SK-N-SH (cell line): ENCODE results near the gene TRPC6. TPM values are rescaled to one million over a fixed set of nuclear protein-coding genes. Genes with fewer than 3 reads are reported as not detected.

ENCODE experiments used
- CTCF ChIA-PET: fragments of 300-600, 350-600 bp; formaldehyde crosslinking; extraction: SDS; loops from one replicate; lab custom pipeline; 2021; lab: Yijun Ruan, JAX
- POLR2A ChIA-PET: fragments of 350-600 bp; sonication (Branson Sonifier 250); formaldehyde crosslinking; extraction: SDS; loops from one replicate; lab custom pipeline; 2020; ENCODE audit warnings: antibody characterized with exemption, inconsistent platforms; lab: Yijun Ruan, JAX
- DNase-seq: peaks from one replicate; pipeline ENCODE4 v3.0.0; 2012
- H2AFZ ChIP-seq: fragments of 200-600 bp; sonication (generic); 2 replicates; pipeline ENCODE4 v1.8.1; 2016; ENCODE audit warnings: antibody characterized with exemption, mild to moderate bottlenecking, low read depth
- H3F3A ChIP-seq: fragments of 200-600 bp; sonication (generic); replicated peaks from 2 replicates; pipeline ENCODE3; 2016; ENCODE audit warnings: antibody characterized with exemption, mild to moderate bottlenecking; ENCODE audit not compliant: insufficient read depth
- H3K27ac ChIP-seq, 2 experiments: fragments of 200-500 bp in 1 of 2; fragments of 200-600 bp in 1 of 2; sonication (Bioruptor generic) in 1 of 2; sonication (generic), shearing (Covaris generic) in 1 of 2; 2 replicates each; pipeline versions ENCODE4 v1.5.1 to v1.6.1; 2014 to 2016; ENCODE audit warnings: low read depth in 2 of 2, inconsistent platforms in 1 of 2, low read length in 1 of 2, mild to moderate bottlenecking in 1 of 2, mixed read lengths in 1 of 2
- H3K27me3 ChIP-seq: fragments of 200-600 bp; sonication (generic), shearing (Covaris generic); 2 replicates; pipeline ENCODE4 v1.6.1; 2016; ENCODE audit warnings: mixed run types; ENCODE audit not compliant: insufficient read depth
- H3K36me3 ChIP-seq, 2 experiments: fragments of 200-500 bp in 1 of 2; fragments of 200-600 bp in 1 of 2; sonication (Bioruptor generic) in 1 of 2; sonication (generic) in 1 of 2; replicated peaks in 1 of 2; 2 replicates each; pipeline versions ENCODE3 to v1.5.1; 2014 to 2016; ENCODE audit warnings: low read length in 1 of 2, mild to moderate bottlenecking in 1 of 2; ENCODE audit not compliant: insufficient read depth in 2 of 2, control insufficient read depth in 1 of 2
- H3K4me1 ChIP-seq, 2 experiments: fragments of 200-500 bp in 1 of 2; fragments of 200-600 bp in 1 of 2; sonication (Bioruptor generic) in 1 of 2; sonication (generic), shearing (Covaris generic) in 1 of 2; 2 replicates each; pipeline versions ENCODE4 v1.5.1 to v1.6.1; 2014 to 2016; ENCODE audit warnings: low read depth in 1 of 2, low read length in 1 of 2, mixed run types in 1 of 2; ENCODE audit not compliant: insufficient read depth in 2 of 2, control insufficient read depth in 1 of 2
- H3K4me2 ChIP-seq: fragments of 200-600 bp; sonication (generic), shearing (Covaris generic); 2 replicates; pipeline ENCODE4 v1.6.1; 2017; ENCODE audit warnings: mixed run types
- H3K4me3 ChIP-seq, 2 experiments: fragments of 200-500 bp in 1 of 2; fragments of 200-600 bp in 1 of 2; sonication (Bioruptor generic) in 1 of 2; sonication (generic), shearing (Covaris generic) in 1 of 2; 2 replicates each; pipeline versions ENCODE4 v1.5.1 to v1.8.1; 2014 to 2016; ENCODE audit warnings: low read depth in 2 of 2, inconsistent platforms in 1 of 2, low read length in 1 of 2, mild to moderate bottlenecking in 1 of 2, mixed read lengths in 1 of 2, moderate library complexity in 1 of 2
- H3K79me2 ChIP-seq: fragments of 200-600 bp; sonication (generic); 2 replicates; pipeline ENCODE4 v1.8.1; 2017; ENCODE audit warnings: mild to moderate bottlenecking; ENCODE audit not compliant: insufficient read depth
- H3K9ac ChIP-seq: fragments of 200-600 bp; sonication (generic); 2 replicates; pipeline ENCODE4 v1.6.1; 2017; ENCODE audit warnings: mixed run types
- H3K9me2 ChIP-seq: fragments of 200-600 bp; sonication (generic); 2 replicates; pipeline ENCODE4 v1.6.1; 2017; ENCODE audit warnings: mixed run types
- H3K9me3 ChIP-seq: fragments of 200-600 bp; sonication (generic); 2 replicates; pipeline ENCODE4 v1.6.1; 2017; ENCODE audit warnings: mixed run types, mild to moderate bottlenecking, moderate library complexity
- H4K20me1 ChIP-seq: fragments of 200-600 bp; sonication (generic); 2 replicates; pipeline ENCODE4 v1.6.1; 2017; ENCODE audit warnings: mild to moderate bottlenecking, mixed run types; ENCODE audit not compliant: insufficient read depth
- FOSL2 ChIP-seq: IDR thresholded peaks from 2 replicates; pipeline ENCODE4 v1.4.0; 2012; ENCODE audit warnings: low read depth, mild to moderate bottlenecking, moderate library complexity, borderline replicate concordance
- FOXJ3 ChIP-seq: sonication (generic); formaldehyde crosslinking; IDR thresholded peaks from 2 replicates; pipeline ENCODE4 v1.5.1; 2020; ENCODE audit warnings: mild to moderate bottlenecking, missing genetic modification reagents
- GABPA ChIP-seq: IDR thresholded peaks from 2 replicates; pipeline ENCODE4 v1.4.0; 2012; ENCODE audit warnings: low read depth, mild to moderate bottlenecking
- GATA2 ChIP-seq: sonication (generic); formaldehyde crosslinking; IDR thresholded peaks from 2 replicates; pipeline ENCODE4 v1.5.0; 2020; ENCODE audit warnings: mild to moderate bottlenecking, missing genetic modification reagents
- MAX ChIP-seq: IDR thresholded peaks from 2 replicates; pipeline ENCODE4 v1.4.0; 2012; ENCODE audit warnings: low read depth
- NFIC ChIP-seq: IDR thresholded peaks from 2 replicates; pipeline ENCODE4 v1.4.0; 2012; ENCODE audit warnings: borderline replicate concordance
- NRF1 ChIP-seq: IDR thresholded peaks from 2 replicates; pipeline ENCODE4 v1.6.1; 2012; ENCODE audit warnings: low read depth, mild to moderate bottlenecking, low read length
- POLR2AphosphoS5 ChIP-seq: IDR thresholded peaks from 2 replicates; pipeline ENCODE4 v1.6.1; 2012; ENCODE audit warnings: low read depth, low read length
- RAD21 ChIP-seq: IDR thresholded peaks from 2 replicates; pipeline ENCODE4 v1.6.1; 2012; ENCODE audit warnings: mild to moderate bottlenecking, low read length
- RXRA ChIP-seq: IDR thresholded peaks from 2 replicates; pipeline ENCODE4 v1.4.0; 2012; ENCODE audit warnings: low read depth, mild to moderate bottlenecking, borderline replicate concordance
- TCF12 ChIP-seq: IDR thresholded peaks from 2 replicates; pipeline ENCODE4 v1.4.0; 2012
- TEAD4 ChIP-seq: IDR thresholded peaks from 2 replicates; pipeline ENCODE4 v1.4.0; 2012; ENCODE audit warnings: mild to moderate bottlenecking, borderline replicate concordance; ENCODE audit not compliant: insufficient read depth
- USF2 ChIP-seq: fragments of 150-350 bp; IDR thresholded peaks from 2 replicates; pipeline ENCODE4 v1.6.1; 2017; ENCODE audit warnings: antibody characterized with exemption, low read length, low read depth, borderline replicate concordance
- YY1 ChIP-seq: IDR thresholded peaks from 2 replicates; pipeline ENCODE4 v1.4.0; 2012; ENCODE audit warnings: low read depth, mild to moderate bottlenecking
- WGBS: methylation state at CpG from one replicate; pipeline ENCODE4 v1.1.6; 2017; ENCODE audit warnings: low lambda C conversion rate; 5-methylcytosine and 5-hydroxymethylcytosine counted together
- polyA plus RNA-seq, 3 experiments: library from polyadenylated mRNA; depleted of rRNA; stranded (reverse); fragments of >200 nt; gene quantifications; 2 replicates each; pipeline ENCODE4 v1.2.3, GENCODE V29; 2012
- TF ChIP-seq, protein P1 (sequence below): IDR thresholded peaks from 2 replicates; pipeline ENCODE4 v1.4.0; 2012; ENCODE audit warnings: low read depth, borderline replicate concordance
- TF ChIP-seq, protein P2 (sequence below): IDR thresholded peaks from 2 replicates; pipeline ENCODE4; 2012

Gene TRPC6
- polyA plus RNA-seq, 1 of the 3 experiments (the other 2 are of a cell fraction), result not detected

GRCh38 chr11:101521821-101522220 lies 62.0 kb downstream of the TRPC6 start:
- no peak overlapping the region for H2AFZ ChIP-seq
- no peaks in the 10 kb centered on the region for H4K20me1 ChIP-seq
- no peaks in the 10 kb centered on the region for H3K27me3 ChIP-seq
- H3K4me1 ChIP-seq, result no peaks in the 10 kb centered on the region
- H3K9me2 ChIP-seq, result no peaks in the 10 kb centered on the region
- CTCF ChIA-PET, result no interaction called here
- no peaks in the 10 kb centered on the region for H3F3A ChIP-seq
- H3K4me3 ChIP-seq, result no peak overlapping the region
- no peak overlapping the region for H3K9ac ChIP-seq
- H3K27ac ChIP-seq, result no peak overlapping the region
- no peak for DNase-seq
- H3K9me3 ChIP-seq, result no peaks in the 10 kb centered on the region
- TF ChIP-seq TCF12 (no peak), RAD21 (no peak), USF2 (no peak), MAX (no peak), TEAD4 (no peak), GABPA (no peak), FOSL2 (no peak), NFIC (no peak), POLR2AphosphoS5 (no peak), YY1 (no peak), FOXJ3 (CRISPR knock-in tag) (no peak)
- TF ChIP-seq, protein P1, sequence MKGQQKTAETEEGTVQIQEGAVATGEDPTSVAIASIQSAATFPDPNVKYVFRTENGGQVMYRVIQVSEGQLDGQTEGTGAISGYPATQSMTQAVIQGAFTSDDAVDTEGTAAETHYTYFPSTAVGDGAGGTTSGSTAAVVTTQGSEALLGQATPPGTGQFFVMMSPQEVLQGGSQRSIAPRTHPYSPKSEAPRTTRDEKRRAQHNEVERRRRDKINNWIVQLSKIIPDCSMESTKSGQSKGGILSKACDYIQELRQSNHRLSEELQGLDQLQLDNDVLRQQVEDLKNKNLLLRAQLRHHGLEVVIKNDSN, result no peak
- TF ChIP-seq, protein P2, sequence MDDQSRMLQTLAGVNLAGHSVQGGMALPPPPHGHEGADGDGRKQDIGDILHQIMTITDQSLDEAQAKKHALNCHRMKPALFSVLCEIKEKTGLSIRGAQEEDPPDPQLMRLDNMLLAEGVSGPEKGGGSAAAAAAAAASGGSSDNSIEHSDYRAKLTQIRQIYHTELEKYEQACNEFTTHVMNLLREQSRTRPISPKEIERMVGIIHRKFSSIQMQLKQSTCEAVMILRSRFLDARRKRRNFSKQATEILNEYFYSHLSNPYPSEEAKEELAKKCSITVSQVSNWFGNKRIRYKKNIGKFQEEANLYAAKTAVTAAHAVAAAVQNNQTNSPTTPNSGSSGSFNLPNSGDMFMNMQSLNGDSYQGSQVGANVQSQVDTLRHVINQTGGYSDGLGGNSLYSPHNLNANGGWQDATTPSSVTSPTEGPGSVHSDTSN, result no peak
- H3K36me3 ChIP-seq, result no peaks in the 10 kb centered on the region
- POLR2A ChIA-PET, result no interaction called here
- no peak overlapping the region for H3K4me2 ChIP-seq
- no peaks in the 10 kb centered on the region for H3K79me2 ChIP-seq
- WGBS, result 4% methylated on average over 2 of the region's 2 CpGs

DNA sequence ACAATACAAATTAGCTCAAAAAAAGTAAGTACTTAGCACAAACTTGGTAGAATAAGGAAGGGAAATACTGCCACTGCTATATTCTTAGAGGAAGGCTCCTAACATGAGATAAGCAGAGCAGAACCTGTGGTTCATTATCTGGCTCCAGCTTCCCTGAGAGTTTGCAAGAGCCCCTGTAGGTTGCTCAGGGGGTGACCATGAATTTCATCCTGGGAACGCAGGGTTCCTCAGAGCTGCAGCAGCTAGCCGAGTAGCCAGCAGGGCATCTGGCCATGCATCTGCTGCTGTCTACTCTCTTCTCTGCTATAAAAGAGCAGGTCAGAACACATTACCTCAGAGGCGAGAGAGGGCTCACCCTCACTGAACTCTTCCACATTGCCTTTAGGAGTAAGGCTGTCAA lies 67.3 kb downstream of the TRPC6 start:
- Histone ChIP-seq H3K4me3 (no peak overlapping the region), H3K9me2 (no peaks in the 10 kb centered on the region), H3K4me2 (no peak overlapping the region), H3K9ac (no peak overlapping the region), H4K20me1 (no peaks in the 10 kb centered on the region), H3K27ac (no peak overlapping the region), H3K36me3 (no peaks in the 10 kb centered on the region), H3K79me2 (no peaks in the 10 kb centered on the region), H3K4me1 (no peaks in the 10 kb centered on the region), H2AFZ (no peak overlapping the region), H3K27me3 (peaks cover 6% of the 10 kb centered on the region; the same call in 1 of the 2 replicates), H3F3A (no peaks in the 10 kb centered on the region), H3K9me3 (no peaks in the 10 kb centered on the region)
- DNase-seq, result no peak
- WGBS, result 0% methylated on average over 3 of the region's 3 CpGs
- CTCF ChIA-PET, result no interaction called here
- TF ChIP-seq USF2, result no peak
- TF ChIP-seq RXRA, result no peak
- no peak for TF ChIP-seq GATA2
- no peak for TF ChIP-seq NRF1
- no peak for TF ChIP-seq MAX
- TF ChIP-seq FOSL2, result no peak
- POLR2A ChIA-PET, result no interaction called here
